Adrenal gland (tissue), 12 donors: ENCODE measurements around the gene DPH7. TPM values are rescaled to one million over a fixed set of nuclear protein-coding genes. Genes with fewer than 3 reads are reported as not detected.
"Not testable (repeated sequence)": the region's sequence is repeated elsewhere in the genome, so short reads cannot be mapped to it uniquely, and the experiment has no call there.

Experiments used
- DNase-seq, 7 donors: peaks; one replicate each; pipeline ENCODE4 v3.0.0-alpha.2; 2019 to 2020
- H3K27ac ChIP-seq, 5 donors: fragments of 200-600 bp; sonication (generic) in 4 of 5; 1 replicate in 3 of 5; 2 replicates in 2 of 5; pipeline versions ENCODE4 v1.5.1 to v1.8.0; 2016 to 2020; ENCODE audit warnings: mild to moderate bottlenecking in 1 of 5
- H3K27me3 ChIP-seq: fragments of 200-600 bp; 2 replicates; pipeline ENCODE4 v1.8.0; 2021
- H3K36me3 ChIP-seq, 2 donors: fragments of 200-600 bp; replicated peaks in 1 of 2; 1 replicate in 1 of 2; 2 replicates in 1 of 2; pipeline versions ENCODE4 v1.5.1 to v1.8.0; 2018 to 2022
- H3K4me1 ChIP-seq, 2 donors: fragments of 200-600 bp; replicated peaks in 1 of 2; 1 replicate in 1 of 2; 2 replicates in 1 of 2; pipeline versions ENCODE4 v1.5.1 to v1.8.0; 2018 to 2021
- H3K4me3 ChIP-seq, 4 donors: fragments of 200-600 bp; sonication (generic) in 3 of 4; one replicate each; pipeline ENCODE4 v1.5.1; 2016 to 2018
- H3K9me3 ChIP-seq, 3 donors: fragments of 200-600 bp; sonication (generic) in 1 of 3; replicated peaks in 1 of 3; 1 replicate in 2 of 3; 2 replicates in 1 of 3; pipeline versions ENCODE4 v1.5.1 to v1.8.0; 2016 to 2021
- CTCF ChIP-seq, 6 experiments: fragments of 450-650 bp in 4 of 6; fragments of 200-600 bp in 2 of 6; sonication (generic) in 1 of 6; IDR thresholded peaks; 1 replicate in 5 of 6; 2 replicates in 1 of 6; pipeline versions ENCODE4 v1.5.1 to v1.8.0; 2016 to 2021; ENCODE audit warnings: antibody characterized with exemption in 6 of 6, mild to moderate bottlenecking in 2 of 6, moderate library complexity in 1 of 6
- POLR2A ChIP-seq, 2 donors: fragments of 450-650 bp; IDR thresholded peaks; one replicate each; pipeline ENCODE4 v1.6.1; 2017; ENCODE audit warnings: antibody characterized with exemption in 2 of 2, mild to moderate bottlenecking in 2 of 2, moderate library complexity in 1 of 2
- WGBS, 4 donors: extraction: QIAGEN DNeasy Blood & Tissue Kit in 2 of 4; methylation state at CpG; one replicate each; pipeline versions ENCODE4 v1.1.5 to v1.1.7; 2013 to 2017; 5-methylcytosine and 5-hydroxymethylcytosine counted together
- intact Hi-C, 2 donors: fragments of 100-400 bp; cut with DNase I; formaldehyde crosslinking; loops; one replicate each; pipeline versions ENCODE4 v1.14.1 to v1.15.0; 2022 to 2023
- polyA plus RNA-seq, 3 donors: library from polyadenylated mRNA; stranded (reverse); fragments of 200-250 nt in 2 of 3; fragments of 350-450 nt in 1 of 3; fragmentation: Illumina TruSeq in 1 of 3; extraction: RNeasy Lipid Tissue Mini Kit (QIAGEN cat#74804) in 1 of 3; gene quantifications; one replicate each; pipeline ENCODE4 v1.2.3, GENCODE V29; 2013 to 2014
- total RNA-seq, 9 donors: library from RNA; depleted of rRNA in 4 of 9; stranded (reverse); fragments of >200 nt in 4 of 9; fragments of 120-200 nt in 1 of 9; fragmentation: NEBNext Ultra II Directional in 1 of 9; extraction: Animal tissue kit (Norgen Biotek cat#: 25700) in 1 of 9; gene quantifications; one replicate each; pipeline versions ENCODE4 v1.1.0 to v1.2.4, GENCODE V29; 2013 to 2023
- donor health status: healthy with polysubstance abuse.
- donor health status: Bipolar disorder and iron deficiency.
- donor health status: DM: yes; HTN: yes; CAD: no.
- donor health status: DM: no; HTN: no; CAD: no.
- donor health status: DM: no; HTN: no; CAD: no.
- donor health status: DM: yes; HTN: yes; CAD: no.

DPH7 gene
- total and polyA plus RNA-seq, 12 donors = 17.2 to 88.3 (median 28.9) TPM

- no peak for TF ChIP-seq POLR2A (IDR thresholded peaks at IDR 0.05)
- TF ChIP-seq CTCF (IDR thresholded peaks at IDR 0.05) = no peak
- H3K4me3 ChIP-seq = no peak overlapping the region
- intact Hi-C loops = loop anchor here in 1 of 2 donors (10.0 kb wide), 1 partner anchor 227 kb away; no protein-coding TSS in a partner anchor
- H3K4me1 ChIP-seq = peaks cover 7 to 10% of the 10 kb centered on the region in 2 donors
- DNase-seq = no peak
- H3K36me3 ChIP-seq = no peaks in the 10 kb centered on the region
- H3K9me3 ChIP-seq = no peaks in the 10 kb centered on the region
- WGBS, 4 donors = 92 to 97% (median 95%) methylated on average over 10 to 18 of the region's 18 CpGs
- no peak overlapping the region for H3K27ac ChIP-seq
- H3K27me3 ChIP-seq = no peaks in the 10 kb centered on the region
Observed at GRCh38 chr9:137521405-137521985, 57.2 kb downstream of the DPH7 start.

GRCh38 chr9:137520614-137521404 is 57.9 kb downstream of the DPH7 start:
- intact Hi-C loops = loop anchor here in 1 of 2 donors (10.0 kb wide), 1 partner anchor 226 kb away; no protein-coding TSS in a partner anchor
- peak in 4 of 7 donors; percentile 26 to 55 (median 47) for DNase-seq
- no peak for TF ChIP-seq CTCF (IDR thresholded peaks at IDR 0.05)
- no peak for TF ChIP-seq POLR2A (IDR thresholded peaks at IDR 0.05)
- Histone ChIP-seq H3K36me3 (no peaks in the 10 kb centered on the region), H3K4me1 (peaks cover 7 to 10% of the 10 kb centered on the region in 2 donors), H3K9me3 (no peaks in the 10 kb centered on the region), H3K4me3 (no peak overlapping the region), H3K27ac (no peak overlapping the region), H3K27me3 (no peaks in the 10 kb centered on the region)
- WGBS, 4 donors = 62 to 72% (median 66%) methylated on average over 15 to 30 of the region's 30 CpGs

- Histone ChIP-seq H3K4me3 (no peak overlapping the region), H3K4me1 (peaks cover 7% of the 10 kb centered on the region in 2 donors), H3K27me3 (no peaks in the 10 kb centered on the region), H3K27ac (no peak overlapping the region), H3K9me3 (no peaks in the 10 kb centered on the region), H3K36me3 (no peaks in the 10 kb centered on the region)
- TF ChIP-seq CTCF (IDR thresholded peaks at IDR 0.05) = no peak
- no peak for TF ChIP-seq POLR2A (IDR thresholded peaks at IDR 0.05)
- DNase-seq = no peak
- WGBS, 4 donors = 91 to 100% (median 94%) methylated on average over 4 to 10 of the region's 10 CpGs
- intact Hi-C loops = no loop called here
Observed at GRCh38 chr9:137519553-137519952, 59.2 kb downstream of the DPH7 start.

- DNase-seq, H3K36me3 ChIP-seq, H3K27ac ChIP-seq, H3K4me1 ChIP-seq, H3K4me3 ChIP-seq, intact Hi-C loops, H3K9me3 ChIP-seq, H3K27me3 ChIP-seq: not testable (repeated sequence)
- WGBS, 4 donors = 91 to 97% (median 94%) methylated on average over 10 to 13 of the region's 13 CpGs
Observed at GRCh38 chr9:137518661-137519459, 59.9 kb downstream of the DPH7 start.
